ENCODE results near the gene BTBD8.

Gene BTBD8

GRCh38 chr1:92194511-92194910 is 114.4 kb downstream of the BTBD8 start:
- DNase-seq, result no peak

DNA sequence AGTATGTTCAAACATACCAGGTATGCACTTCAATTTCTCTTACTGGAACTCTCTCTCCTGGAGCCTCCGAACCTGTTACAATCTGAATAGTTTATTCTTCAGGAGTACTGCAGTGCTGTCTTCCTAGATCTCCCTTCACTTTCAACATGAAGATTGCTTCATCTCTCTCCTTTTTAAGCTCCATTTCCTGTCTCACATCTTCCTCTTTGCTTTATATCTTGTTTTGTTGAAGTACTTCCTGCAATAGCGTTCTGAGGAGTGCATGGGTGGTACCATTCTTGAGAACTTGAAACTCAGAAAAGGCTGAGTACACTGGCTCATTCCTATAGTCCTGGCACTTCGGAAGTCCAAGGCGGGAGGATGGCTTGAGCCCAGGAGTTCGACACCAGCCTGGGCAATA is 121.8 kb downstream of the BTBD8 start:
- DNase-seq, result no peak

DNA sequence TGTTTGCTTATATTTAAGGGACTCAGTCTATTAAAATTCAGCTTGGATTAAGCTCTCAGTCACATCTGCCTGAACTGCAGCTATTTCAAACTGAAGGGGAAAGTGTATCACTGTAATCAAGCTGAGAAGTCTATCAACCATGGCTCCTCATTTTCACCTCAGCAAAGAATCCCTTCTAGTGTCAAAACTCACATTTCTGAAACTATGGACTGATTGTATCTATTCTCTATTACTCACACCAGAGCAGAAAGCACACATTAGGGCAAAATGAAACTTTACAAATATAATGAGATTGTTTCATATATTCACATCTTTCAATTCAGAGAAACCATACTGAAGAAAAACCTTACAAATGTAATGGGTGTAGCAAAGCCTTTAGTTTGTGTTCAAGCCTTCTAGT is 123.0 kb downstream of the BTBD8 start:
- DNase-seq, result no peak

DNA sequence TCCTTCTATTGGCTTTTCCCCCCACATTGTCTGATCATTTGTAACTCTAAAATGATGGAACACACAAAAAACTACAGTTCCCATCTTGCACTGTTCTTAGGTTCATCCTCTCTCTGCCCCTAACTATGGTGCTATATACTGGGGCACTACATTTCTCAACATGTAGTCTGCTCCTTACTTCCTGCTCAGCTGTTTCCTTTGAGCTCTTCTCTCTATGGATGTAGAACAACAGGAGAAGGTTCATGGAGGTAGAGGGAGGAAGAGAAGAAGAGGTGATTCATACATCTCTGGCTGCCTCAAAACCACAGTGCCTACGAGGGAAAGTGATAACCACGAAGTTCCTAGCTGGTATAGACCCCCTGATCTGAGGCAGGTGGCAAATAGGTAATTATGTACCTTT is 130.6 kb downstream of the BTBD8 start:
- DNase-seq, result no peak

DNA sequence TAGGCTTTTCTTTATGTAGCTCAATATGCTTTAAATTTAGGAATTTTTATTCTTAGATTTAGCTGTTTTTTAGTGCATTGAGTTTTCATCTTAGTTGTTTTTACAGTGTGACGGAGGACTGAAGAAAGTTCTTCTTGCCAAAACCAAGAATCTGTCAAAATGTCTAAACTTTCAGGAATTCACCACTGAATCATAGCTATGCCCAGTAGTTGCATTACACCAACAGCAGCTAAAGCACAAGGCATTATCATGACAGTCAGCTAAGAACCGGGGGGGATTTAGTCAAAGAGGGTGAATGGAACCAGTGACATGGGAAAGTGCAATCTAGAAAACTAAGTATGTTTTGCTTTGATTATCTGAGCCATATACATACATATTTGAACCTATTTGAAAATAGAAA is 131.0 kb downstream of the BTBD8 start:
- DNase-seq, result no peak

GRCh38 chr1:92217721-92218120 is 137.6 kb downstream of the BTBD8 start, which contains the start of gene C1orf146:
Gene C1orf146 (plus strand): TSS chr1:92217915. CDS start chr1:92231421, 13,506 bp downstream.
- no peak for DNase-seq

GRCh38 chr1:92218559-92218958 is 138.4 kb downstream of the BTBD8 start:
- no peak for DNase-seq

DNA sequence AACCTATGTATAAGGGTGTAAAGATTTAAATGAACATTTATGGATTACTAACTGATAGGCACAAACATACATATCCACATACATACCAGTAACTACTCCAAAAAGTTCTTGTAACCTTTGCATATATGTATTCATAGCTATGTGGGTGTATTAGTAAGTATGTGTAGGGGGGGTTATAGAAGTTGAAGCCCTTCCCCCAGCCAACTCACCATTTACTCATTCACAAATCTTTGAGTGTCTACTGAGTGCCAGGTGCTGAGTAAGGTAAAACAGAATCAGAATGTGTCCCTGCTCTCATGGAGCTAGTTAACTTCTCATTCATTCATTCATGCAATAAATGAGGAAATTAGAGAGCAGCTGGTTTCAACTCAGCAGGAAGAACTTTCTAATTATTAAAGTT is 138.9 kb downstream of the BTBD8 start:
- no peak for DNase-seq

DNA sequence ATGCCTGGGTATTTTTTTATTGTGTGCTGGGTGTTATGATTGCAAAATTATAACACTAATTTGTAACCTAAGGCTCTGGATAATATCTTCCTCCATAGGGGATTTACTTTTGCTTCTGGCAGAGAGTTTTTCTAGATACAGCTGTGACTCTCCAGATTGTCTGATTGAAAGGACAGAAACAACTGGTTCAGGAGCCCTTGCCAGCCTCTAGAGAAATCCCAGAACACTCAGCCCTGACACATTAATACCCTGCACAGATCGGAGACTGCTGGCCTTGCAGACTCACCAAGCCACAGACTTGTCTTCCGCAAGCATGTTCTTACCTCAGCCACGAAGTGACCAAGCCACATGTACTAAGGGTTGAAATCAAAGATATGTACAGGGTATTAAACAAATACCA is 148.3 kb downstream of the BTBD8 start:
- no peak for DNase-seq

- DNase-seq, result no peak
Observed at GRCh38 chr1:92230736-92231135, 150.6 kb downstream of the BTBD8 start.
